ENCODE results near the gene HACD1.

Gene HACD1

GRCh38 chr10:17578603-17579002, 38.6 kb downstream of the HACD1 start:
- no peak for DNase-seq (ENCODE audit: low spot score)

- DNase-seq (ENCODE audit: low spot score), result no peak
Observed at GRCh38 chr10:17576768-17577167, 40.4 kb downstream of the HACD1 start.

GRCh38 chr10:17564911-17565310, 52.3 kb downstream of the HACD1 start:
- no peak for DNase-seq (ENCODE audit: low spot score)

- DNase-seq (ENCODE audit: low spot score), result no peak
Observed at GRCh38 chr10:17563452-17563851, 53.7 kb downstream of the HACD1 start.

- no peak for DNase-seq (ENCODE audit: low spot score)
Observed at GRCh38 chr10:17562614-17563013, 54.6 kb downstream of the HACD1 start.

GRCh38 chr10:17561111-17561510, 56.1 kb downstream of the HACD1 start:
- DNase-seq (ENCODE audit: low spot score), result no peak

- no peak for DNase-seq (ENCODE audit: low spot score)
Observed at GRCh38 chr10:17557459-17557858, 59.7 kb downstream of the HACD1 start.

GRCh38 chr10:17548770-17549169, 68.4 kb downstream of the HACD1 start:
- no peak for DNase-seq (ENCODE audit: low spot score)

- no peak for DNase-seq (ENCODE audit: low spot score)
Observed at GRCh38 chr10:17548162-17548561, 69.0 kb downstream of the HACD1 start.

GRCh38 chr10:17547060-17547459, 70.1 kb downstream of the HACD1 start:
- no peak for DNase-seq (ENCODE audit: low spot score)

- DNase-seq (ENCODE audit: low spot score), result no peak
Observed at GRCh38 chr10:17544465-17544864, 72.7 kb downstream of the HACD1 start.

Data from LoVo (cell line).